Stimulated activated CD4-positive, alpha-beta T cell treated with anti-CD3 and anti-CD28 coated beads, Interleukin-12 subunit alpha, Interleukin-12 subunit beta, amount 100 ng/mL, for 24 hours (primary cell): ENCODE measurements around the gene CERS6.
"Not testable (repeated sequence)": the region's sequence is repeated elsewhere in the genome, so short reads cannot be mapped to it uniquely, and the experiment has no call there.

Experiments used
- DNase-seq, 2 experiments: peaks; one replicate each; pipeline ENCODE4 v3.0.0-alpha.2; 2020; ENCODE audit warnings: low read depth in 2 of 2

The CERS6 gene

DNA sequence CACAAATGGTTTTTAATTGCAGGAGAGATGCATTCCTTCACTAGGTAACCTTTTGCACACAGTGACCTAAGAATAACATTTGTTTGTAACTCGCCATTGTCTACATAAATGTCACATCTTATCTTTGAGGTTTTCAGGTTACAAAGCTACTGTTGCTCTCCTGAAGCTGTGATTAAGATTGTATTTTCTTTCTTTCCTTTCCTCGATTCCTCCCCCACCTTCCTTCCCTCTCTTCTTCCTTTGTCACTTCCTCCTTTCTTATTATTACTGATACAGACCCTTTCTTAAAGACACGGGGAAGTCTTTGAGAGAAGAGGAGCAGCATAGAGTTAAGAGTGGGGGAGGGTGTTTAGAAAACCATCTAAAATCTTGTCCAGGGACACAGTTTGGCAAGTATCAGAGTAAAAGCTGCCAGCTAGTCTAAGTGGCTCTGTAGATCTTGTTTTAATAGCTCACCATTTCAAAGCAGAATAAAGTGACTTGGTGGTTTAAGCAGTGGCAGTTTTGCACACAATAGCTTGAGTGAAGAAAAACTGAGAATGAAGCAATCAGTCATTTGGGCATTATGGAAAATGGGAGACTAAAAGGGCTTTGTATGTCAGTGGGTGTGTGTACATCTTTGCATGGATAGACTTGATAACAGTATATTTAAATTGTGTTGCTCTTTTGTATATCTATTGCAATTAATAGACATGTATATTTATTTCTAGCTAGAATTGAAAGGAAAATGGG is 10.9 kb downstream of the CERS6 start:
- no peak for DNase-seq

- DNase-seq, result no peak
Observed at GRCh38 chr2:168467729-168468128, 11.7 kb downstream of the CERS6 start.

DNA sequence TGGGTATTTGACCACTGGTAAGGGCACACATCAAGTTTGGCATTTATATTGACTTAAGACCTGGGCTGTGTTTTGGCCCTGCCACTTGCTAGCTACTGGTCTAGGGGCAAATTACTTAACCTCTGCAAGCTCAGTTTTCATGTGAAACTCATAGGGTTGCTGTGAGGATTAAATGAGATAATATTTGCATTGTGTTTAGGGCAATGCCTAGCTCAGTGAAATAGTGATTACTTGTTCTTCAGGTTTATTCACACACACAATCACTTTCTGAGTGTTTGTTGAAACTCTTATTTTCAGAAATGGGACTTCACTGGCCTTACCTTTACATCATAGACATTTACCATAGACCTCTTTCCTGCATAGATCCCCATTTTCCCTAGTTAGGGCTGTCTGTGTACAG is 12.3 kb downstream of the CERS6 start:
- no peak for DNase-seq

DNA sequence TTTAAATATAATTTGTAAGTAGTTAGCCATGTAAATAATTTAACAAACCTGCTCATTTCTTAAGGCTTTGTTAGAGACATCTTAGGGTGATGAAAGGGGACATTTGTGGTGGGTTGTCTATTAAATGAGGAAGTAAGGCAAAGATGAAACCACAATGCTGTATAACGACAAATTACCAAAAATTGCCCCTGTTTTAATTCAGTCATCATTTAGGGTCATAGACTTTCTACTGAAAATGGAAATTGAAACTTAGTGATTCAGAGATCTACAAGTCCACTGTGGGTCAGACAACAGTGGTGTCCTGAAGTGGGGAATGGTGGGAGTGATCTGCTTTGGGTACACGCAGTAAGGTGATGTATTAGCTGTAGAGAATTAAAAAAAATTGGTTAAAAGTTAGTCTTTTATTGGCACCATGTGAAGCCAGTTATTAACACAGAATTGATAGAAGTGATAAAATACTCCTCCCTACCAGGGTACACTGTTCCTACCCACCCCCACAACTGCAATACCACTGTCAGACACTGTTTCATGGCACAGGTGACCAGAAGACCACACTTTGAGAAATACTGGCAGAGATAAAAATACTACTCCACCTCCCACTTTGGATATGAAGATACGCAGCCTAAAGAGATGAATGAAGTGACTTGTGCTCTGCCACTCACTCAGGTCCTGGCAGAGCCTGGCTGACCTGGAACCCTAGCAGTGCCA is 13.4 kb downstream of the CERS6 start:
- DNase-seq, result no peak

GRCh38 chr2:168470320-168471162 is 14.5 kb downstream of the CERS6 start:
- DNase-seq, result no peak

DNA sequence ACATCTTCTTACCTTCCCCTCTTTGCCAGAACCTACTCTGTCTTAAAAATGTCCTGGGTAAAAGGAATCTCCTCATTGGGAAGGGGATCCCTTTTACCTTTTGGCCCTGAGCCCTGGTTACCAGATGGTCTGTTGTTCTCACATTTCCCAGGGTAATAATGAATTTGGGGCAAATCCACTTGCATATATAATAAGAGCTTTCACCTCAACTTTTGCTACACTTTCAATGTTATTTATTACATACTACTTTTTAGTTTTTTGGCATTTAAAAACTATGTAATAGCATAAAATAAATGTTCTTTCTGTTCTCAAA is 15.0 kb downstream of the CERS6 start:
- no peak for DNase-seq

DNA sequence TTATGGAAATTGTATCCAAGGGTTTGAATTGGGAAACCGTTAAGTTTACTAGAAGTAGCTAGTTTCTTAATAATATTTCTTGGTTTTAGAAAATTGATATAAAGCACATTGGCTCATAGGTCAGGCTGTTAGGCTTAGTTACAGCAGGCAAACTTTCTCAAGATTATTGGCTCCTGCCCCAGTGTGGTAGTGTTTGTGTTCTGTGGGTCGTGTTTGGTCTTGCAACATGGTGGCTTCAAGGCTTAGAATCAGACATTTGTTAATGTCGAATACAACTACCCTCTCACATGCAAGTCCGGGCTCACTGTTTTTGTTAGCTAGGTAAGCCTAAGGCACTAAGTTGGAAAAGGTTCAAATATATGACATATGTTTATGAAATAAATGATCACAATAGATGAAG is 19.6 kb downstream of the CERS6 start:
- DNase-seq, result no peak

- no peak for DNase-seq
Observed at GRCh38 chr2:168478206-168478605, 22.1 kb downstream of the CERS6 start.

GRCh38 chr2:168480356-168480755 is 24.3 kb downstream of the CERS6 start:
- DNase-seq, result no peak

DNA sequence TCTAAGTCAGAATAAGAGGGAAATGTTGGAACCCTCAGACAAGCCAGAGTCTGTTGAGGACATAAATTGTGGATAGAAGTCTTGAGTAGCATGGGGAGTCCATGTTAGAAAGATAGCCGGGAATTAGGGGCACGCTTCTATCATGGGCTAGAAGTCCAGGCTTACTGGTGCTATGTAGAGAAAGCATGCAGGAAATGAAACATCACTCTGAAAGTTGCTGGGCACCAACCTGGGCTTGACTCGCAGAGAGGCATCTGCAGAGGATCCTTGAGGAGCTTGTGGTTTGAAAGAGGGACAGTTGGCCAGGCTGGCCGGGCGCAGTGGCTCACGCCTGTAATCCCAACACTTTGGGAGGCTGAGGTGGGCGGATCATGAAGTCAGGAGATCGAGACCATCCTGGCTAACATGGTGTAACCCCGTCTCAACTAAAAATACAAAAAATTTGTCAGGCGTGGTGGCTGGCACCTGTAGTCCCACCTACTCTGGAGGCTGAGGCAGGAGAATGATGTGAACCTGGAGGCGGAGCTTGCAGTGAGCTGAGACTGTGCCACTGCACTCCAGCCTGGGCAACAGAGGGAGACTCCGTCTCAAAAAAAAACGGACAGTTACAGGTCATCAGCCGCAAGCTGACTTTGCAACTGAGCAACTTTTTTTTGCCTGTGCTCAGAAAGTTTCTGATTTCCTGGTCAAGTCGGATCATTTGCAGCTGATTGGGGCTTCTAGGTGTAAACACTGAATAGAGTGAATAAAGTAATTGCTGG is 24.9 kb downstream of the CERS6 start:
- no peak for DNase-seq

- DNase-seq, result no peak
Observed at GRCh38 chr2:168482269-168482668, 26.2 kb downstream of the CERS6 start.

- no peak for DNase-seq
Observed at GRCh38 chr2:168482952-168483831, 27.1 kb downstream of the CERS6 start.

DNA sequence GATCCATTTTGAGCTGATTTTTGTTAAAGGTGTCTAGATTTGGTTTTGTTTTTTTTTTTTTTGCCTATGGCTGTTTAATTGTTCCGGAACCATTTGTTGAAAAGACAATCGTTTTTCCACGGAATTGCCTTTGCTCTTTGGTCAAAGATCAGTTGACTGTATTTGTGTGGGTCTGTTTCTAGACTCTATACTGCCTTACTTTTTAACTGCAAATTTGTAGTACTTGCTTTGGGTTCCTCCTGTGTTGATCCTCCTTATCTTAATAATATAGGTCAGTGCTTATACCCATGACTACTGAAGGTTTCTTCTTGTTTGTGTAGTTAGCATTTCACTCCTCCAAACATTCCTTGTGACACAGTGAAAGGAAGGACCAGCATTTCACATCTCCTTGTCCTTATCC is 30.4 kb downstream of the CERS6 start:
- no peak for DNase-seq

DNA sequence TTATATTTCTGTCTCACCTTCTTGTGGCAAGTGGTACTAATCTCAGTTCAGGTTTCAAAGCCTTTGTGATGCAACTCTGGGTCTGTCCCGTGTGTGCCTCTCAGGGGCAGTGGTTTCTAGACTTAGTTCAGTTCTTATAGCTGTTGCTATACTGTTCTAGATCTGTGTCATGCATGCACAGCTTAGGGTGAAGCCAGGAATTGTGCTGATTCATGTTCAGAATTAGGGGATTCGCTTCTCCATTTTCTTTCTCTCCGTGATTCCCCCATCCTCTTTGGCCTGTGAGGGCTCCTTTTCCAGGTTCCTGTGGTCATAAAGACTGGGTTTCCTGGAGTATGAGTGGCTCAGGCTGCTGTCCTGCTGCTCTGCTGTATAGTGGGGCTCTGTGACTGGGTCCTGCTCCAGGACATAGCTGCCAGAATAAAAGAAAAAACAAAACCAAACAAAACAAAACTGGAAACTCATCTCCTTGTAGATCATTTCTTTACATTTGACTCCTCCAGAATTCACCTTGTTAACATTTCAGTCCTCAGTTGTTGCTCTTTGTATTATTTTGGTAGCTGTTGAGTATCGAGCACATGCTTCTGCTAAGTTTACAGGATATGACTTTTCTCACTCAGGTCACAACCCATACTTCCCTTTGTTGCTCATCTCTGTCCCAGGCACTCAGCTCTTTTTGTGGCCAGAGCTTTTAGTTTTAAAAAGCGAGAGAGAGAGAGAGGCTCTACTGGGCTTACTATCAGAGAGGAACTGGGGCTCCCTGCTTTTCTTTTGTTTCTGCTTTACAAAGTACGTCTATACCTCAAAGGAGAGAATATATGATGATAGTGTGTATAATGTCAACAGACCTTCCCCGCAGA is 34.2 kb downstream of the CERS6 start:
- peak in 1 of 2 experiments; percentile 25 for DNase-seq

DNA sequence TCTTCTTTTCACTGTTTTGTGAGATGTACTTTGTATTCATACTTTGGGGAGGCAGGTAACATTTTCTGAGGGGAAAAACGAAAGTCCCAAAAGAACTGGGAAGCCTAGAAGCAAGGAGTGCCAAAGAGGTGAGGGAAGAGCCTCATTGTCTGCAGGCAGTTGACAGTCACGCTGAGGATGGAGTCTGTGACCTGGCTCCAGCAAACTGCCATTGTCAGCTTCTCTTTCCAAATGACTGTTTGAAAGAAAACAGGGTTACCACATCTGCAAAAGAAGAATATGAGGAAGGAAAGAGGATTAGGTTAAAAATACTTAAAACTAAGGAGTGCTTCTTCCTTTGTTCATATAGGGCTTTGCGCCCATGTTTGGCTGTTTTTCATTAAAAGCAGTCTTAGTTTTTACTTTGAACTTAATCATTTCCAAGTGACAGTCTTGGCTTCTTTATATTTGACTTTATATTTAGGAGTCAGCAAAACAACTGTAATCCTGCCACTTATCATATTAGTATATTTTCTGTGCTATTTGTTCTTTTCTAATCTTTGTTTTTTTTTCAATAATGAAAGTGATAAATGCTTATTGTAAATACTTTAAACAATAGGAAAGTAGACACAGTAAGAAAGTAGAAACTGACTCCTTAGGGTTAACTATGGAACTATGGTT is 35.0 kb downstream of the CERS6 start:
- no peak for DNase-seq

DNA sequence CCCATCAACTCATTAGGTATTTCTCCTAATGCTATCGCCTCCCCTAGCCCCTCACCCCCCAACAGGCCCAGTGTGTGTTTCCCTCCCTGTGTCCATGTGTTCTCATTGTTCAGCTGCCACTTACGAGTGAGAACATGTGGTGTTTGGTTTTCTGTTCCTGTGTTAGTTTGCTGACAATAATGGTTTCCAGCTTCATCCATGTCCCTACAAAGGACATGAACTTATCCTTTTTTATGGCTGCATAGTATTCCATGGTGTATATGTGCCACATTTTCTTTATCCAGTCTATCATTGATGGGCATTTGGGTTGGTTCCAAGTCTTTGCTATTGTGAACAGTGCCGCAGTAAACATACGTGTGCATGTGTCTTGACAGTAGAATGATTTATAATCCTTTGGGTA is 35.7 kb downstream of the CERS6 start:
- not testable (repeated sequence) for DNase-seq

DNA sequence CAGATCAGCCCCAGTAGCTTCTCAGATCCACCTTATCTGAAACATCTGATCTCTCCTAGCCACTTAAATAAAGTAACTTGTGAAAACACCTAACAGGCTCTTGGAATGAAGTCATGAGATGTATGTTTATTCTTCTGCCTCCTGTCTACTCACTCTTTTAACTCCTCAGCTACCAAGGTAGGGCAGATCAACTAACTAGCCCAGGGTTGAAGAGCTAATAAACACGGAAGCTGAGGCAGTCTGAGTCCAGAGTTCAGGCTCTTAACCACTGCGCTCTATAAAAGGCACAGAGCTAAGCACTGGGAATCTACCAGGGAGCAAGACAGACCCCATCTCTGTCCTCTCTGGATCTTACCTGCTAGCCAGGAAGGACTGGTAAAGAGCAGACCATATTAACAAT is 37.1 kb downstream of the CERS6 start:
- DNase-seq, result not testable (repeated sequence)

- DNase-seq, result no peak
Observed at GRCh38 chr2:168494190-168494711, 38.2 kb downstream of the CERS6 start.

DNA sequence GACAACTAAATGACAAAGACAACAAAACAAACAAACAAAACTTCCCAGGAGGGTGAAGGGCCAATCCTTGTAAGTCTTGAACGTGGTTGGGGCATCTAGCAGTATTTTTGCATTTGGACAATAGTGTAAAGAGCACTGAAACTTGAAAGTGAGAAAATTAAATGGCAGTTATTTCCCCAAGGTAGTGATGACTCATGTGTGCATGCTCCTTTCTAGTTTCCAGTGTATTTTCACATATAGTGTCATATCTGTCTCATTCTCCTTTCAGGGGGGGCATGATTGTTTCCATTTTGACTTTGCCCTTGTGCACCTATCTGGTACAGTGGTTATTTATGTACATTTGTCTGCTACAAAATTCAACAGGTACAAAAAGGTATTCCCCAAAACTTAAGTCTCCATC is 39.5 kb downstream of the CERS6 start:
- no peak for DNase-seq
